Measurements from ENCODE around the gene SOX1.

DNA sequence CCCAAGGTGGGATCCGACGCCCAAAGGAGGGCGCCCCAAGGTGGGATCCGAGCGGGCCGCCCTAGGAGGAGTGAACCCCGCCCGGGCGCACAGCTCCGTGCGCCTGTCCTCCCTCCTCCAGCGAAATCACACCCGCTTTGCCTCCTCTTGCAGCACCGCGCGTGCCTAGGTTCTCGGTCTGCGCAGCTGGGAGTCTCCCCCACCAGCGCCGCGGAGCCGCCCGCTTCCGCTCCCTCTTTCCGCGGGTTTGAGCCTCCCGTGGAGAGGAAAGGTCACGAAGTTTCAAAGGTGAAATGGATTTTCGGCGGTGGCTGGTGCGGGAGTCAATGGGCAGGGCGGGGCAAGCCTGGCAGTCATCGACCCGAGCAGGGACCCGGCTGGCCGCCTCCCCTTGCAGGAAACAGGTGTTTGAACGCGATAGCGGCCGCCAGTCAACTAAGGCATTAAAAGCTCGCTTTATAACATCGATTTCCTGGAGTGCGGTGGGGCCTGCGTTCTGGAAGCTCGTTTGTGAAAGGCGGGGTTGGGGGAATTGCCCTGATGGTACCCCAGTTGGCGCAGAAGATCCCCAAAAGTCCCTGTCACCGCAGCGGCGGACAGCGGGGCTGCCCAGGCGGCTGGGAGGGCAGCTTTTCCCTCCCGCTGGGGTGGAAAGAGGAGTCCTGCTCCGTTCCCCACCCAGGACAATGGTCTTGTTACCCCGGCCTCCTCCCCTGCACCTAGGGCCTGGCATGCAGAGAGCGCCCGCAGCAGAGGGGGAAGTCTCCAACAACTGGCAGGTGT lies 9.0 kb upstream of the SOX1 start:
- TF ChIP-seq POLR2A (IDR thresholded peaks at IDR 0.05; ENCODE audit: low read depth, low read length) (no peak), YY1 (IDR thresholded peaks at IDR 0.05; ENCODE audit: low read depth, low read length) (no peak), MEF2A (IDR thresholded peaks at IDR 0.05; ENCODE audit: insufficient read depth, low read depth, low read length) (no peak), POLR2AphosphoS5 (IDR thresholded peaks at IDR 0.05; ENCODE audit: low read length) (no peak), ZSCAN29 (IDR thresholded peaks at IDR 0.05) (no peak), HDAC6 (IDR thresholded peaks at IDR 0.05; ENCODE audit: unreplicated experiment) (no peak), FOS (IDR thresholded peaks at IDR 0.05; ENCODE audit: borderline replicate concordance, extremely low read depth, insufficient read length) (no peak), EZH2 (IDR thresholded peaks at IDR 0.05; ENCODE audit: borderline replicate concordance, control insufficient read depth, low read depth, low read length) (no peak)
- TF ChIP-seq, protein P1, sequence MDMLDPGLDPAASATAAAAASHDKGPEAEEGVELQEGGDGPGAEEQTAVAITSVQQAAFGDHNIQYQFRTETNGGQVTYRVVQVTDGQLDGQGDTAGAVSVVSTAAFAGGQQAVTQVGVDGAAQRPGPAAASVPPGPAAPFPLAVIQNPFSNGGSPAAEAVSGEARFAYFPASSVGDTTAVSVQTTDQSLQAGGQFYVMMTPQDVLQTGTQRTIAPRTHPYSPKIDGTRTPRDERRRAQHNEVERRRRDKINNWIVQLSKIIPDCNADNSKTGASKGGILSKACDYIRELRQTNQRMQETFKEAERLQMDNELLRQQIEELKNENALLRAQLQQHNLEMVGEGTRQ (IDR thresholded peaks at IDR 0.05; ENCODE audit: borderline replicate concordance, low read depth, low read length) = no peak
- TF ChIP-seq, protein P2, sequence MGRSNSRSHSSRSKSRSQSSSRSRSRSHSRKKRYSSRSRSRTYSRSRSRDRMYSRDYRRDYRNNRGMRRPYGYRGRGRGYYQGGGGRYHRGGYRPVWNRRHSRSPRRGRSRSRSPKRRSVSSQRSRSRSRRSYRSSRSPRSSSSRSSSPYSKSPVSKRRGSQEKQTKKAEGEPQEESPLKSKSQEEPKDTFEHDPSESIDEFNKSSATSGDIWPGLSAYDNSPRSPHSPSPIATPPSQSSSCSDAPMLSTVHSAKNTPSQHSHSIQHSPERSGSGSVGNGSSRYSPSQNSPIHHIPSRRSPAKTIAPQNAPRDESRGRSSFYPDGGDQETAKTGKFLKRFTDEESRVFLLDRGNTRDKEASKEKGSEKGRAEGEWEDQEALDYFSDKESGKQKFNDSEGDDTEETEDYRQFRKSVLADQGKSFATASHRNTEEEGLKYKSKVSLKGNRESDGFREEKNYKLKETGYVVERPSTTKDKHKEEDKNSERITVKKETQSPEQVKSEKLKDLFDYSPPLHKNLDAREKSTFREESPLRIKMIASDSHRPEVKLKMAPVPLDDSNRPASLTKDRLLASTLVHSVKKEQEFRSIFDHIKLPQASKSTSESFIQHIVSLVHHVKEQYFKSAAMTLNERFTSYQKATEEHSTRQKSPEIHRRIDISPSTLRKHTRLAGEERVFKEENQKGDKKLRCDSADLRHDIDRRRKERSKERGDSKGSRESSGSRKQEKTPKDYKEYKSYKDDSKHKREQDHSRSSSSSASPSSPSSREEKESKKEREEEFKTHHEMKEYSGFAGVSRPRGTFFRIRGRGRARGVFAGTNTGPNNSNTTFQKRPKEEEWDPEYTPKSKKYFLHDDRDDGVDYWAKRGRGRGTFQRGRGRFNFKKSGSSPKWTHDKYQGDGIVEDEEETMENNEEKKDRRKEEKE (IDR thresholded peaks at IDR 0.05) = no peak
- TF ChIP-seq, protein P3, sequence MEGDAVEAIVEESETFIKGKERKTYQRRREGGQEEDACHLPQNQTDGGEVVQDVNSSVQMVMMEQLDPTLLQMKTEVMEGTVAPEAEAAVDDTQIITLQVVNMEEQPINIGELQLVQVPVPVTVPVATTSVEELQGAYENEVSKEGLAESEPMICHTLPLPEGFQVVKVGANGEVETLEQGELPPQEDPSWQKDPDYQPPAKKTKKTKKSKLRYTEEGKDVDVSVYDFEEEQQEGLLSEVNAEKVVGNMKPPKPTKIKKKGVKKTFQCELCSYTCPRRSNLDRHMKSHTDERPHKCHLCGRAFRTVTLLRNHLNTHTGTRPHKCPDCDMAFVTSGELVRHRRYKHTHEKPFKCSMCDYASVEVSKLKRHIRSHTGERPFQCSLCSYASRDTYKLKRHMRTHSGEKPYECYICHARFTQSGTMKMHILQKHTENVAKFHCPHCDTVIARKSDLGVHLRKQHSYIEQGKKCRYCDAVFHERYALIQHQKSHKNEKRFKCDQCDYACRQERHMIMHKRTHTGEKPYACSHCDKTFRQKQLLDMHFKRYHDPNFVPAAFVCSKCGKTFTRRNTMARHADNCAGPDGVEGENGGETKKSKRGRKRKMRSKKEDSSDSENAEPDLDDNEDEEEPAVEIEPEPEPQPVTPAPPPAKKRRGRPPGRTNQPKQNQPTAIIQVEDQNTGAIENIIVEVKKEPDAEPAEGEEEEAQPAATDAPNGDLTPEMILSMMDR (IDR thresholded peaks at IDR 0.05 in 2 of 3, conservative IDR thresholded peaks at IDR 0.05 in 1 of 3; ENCODE audit: control insufficient read depth in 2 of 3, extremely low read depth in 1 of 3, insufficient read depth in 1 of 3, low read depth in 3 of 3, low read length in 3 of 3) = no peak
